DND-41 (cell line): Measurements from ENCODE around the gene SUPT3H.

Experiments
- ATAC-seq: fragments of 200-7000 bp; cut with Tn5 transposase; 3 replicates; pipeline ENCODE4 v1.9.1; 2021; ENCODE audit warnings: low read depth; ENCODE audit not compliant: insufficient read depth
- DNase-seq: peaks from one replicate; pipeline ENCODE4 v3.0.0-alpha.2; 2020
- H2AFZ ChIP-seq: 2 replicates; pipeline ENCODE4 v1.6.0; 2012; ENCODE audit warnings: low read depth, low read length
- H3K27ac ChIP-seq: 2 replicates; pipeline ENCODE4 v1.5.1; 2012; ENCODE audit warnings: low read length, inconsistent platforms
- H3K27me3 ChIP-seq: fragments of 200-600 bp; sonication (generic); 2 replicates; pipeline ENCODE4 v1.6.0; 2012; ENCODE audit warnings: low read length, mild to moderate bottlenecking, inconsistent platforms; ENCODE audit not compliant: insufficient read depth, poor library complexity
- H3K36me3 ChIP-seq: 2 replicates; pipeline ENCODE4 v1.5.1; 2012; ENCODE audit warnings: low read length, inconsistent platforms; ENCODE audit not compliant: insufficient read depth
- H3K4me1 ChIP-seq: 2 replicates; pipeline ENCODE4 v1.5.1; 2012; ENCODE audit warnings: mild to moderate bottlenecking, low read length; ENCODE audit not compliant: insufficient read depth
- H3K4me2 ChIP-seq: 2 replicates; pipeline ENCODE4 v1.6.0; 2012; ENCODE audit warnings: mild to moderate bottlenecking, moderate library complexity, low read length, inconsistent platforms; ENCODE audit not compliant: insufficient read depth
- H3K4me3 ChIP-seq, 2 experiments: fragments of 200-600 bp in 1 of 2; shearing (Covaris generic) in 1 of 2; 2 replicates each; pipeline ENCODE4 v1.5.1; 2012 to 2016; ENCODE audit warnings: inconsistent platforms in 2 of 2, low read length in 2 of 2, mild to moderate bottlenecking in 2 of 2, low read depth in 1 of 2, moderate library complexity in 1 of 2
- H3K79me2 ChIP-seq: 2 replicates; pipeline ENCODE4 v1.6.0; 2012; ENCODE audit warnings: low read length, inconsistent platforms; ENCODE audit not compliant: insufficient read depth
- H3K9ac ChIP-seq: 2 replicates; pipeline ENCODE4 v1.6.0; 2012; ENCODE audit warnings: low read depth, mild to moderate bottlenecking, inconsistent platforms, low read length, moderate library complexity
- H3K9me3 ChIP-seq: 2 replicates; pipeline ENCODE4 v1.5.1; 2012; ENCODE audit warnings: low read length, moderate library complexity, mild to moderate bottlenecking, inconsistent platforms; ENCODE audit not compliant: insufficient read depth, severe bottlenecking
- H4K20me1 ChIP-seq: 2 replicates; pipeline ENCODE4 v1.6.0; 2012; ENCODE audit warnings: low read length; ENCODE audit not compliant: insufficient read depth
- CTCF ChIP-seq: IDR thresholded peaks from 2 replicates; pipeline ENCODE4 v1.5.1; 2012; ENCODE audit warnings: borderline replicate concordance, low read length, moderate library complexity, mild to moderate bottlenecking; ENCODE audit not compliant: poor library complexity, severe bottlenecking; ENCODE audit errors: extremely low read depth
- EZH2 ChIP-seq: IDR thresholded peaks from 3 replicates; pipeline ENCODE4 v1.6.1; 2012; ENCODE audit warnings: borderline replicate concordance, low read depth, mild to moderate bottlenecking, moderate library complexity, low read length, inconsistent platforms; ENCODE audit not compliant: severe bottlenecking

The SUPT3H gene

GRCh38 chr6:45326698-45327417, 50.9 kb downstream of the SUPT3H start:
- DNase-seq = no peak
- H4K20me1 ChIP-seq = no peaks in the 10 kb centered on the region
- TF ChIP-seq CTCF (no peak), EZH2 (no peak)
- H3K27ac ChIP-seq = 0 out of 2 replicates have a peak overlapping the region, but pooled peaks have one; percentile 9
- H2AFZ ChIP-seq = no peak overlapping the region
- no peak overlapping the region for H3K4me2 ChIP-seq
- no peak overlapping the region for H3K9ac ChIP-seq
- peaks cover 23% of the 10 kb centered on the region; the same call in 1 of the 2 replicates for H3K79me2 ChIP-seq
- no peaks in the 10 kb centered on the region for H3K9me3 ChIP-seq
- no peak overlapping the region for H3K4me3 ChIP-seq
- H3K36me3 ChIP-seq = no peaks in the 10 kb centered on the region
- H3K27me3 ChIP-seq = no peaks in the 10 kb centered on the region
- H3K4me1 ChIP-seq = peaks cover 63% of the 10 kb centered on the region
- ATAC-seq = no peak

- TF ChIP-seq CTCF = no peak
- no peak for TF ChIP-seq EZH2
- Histone ChIP-seq H3K9me3 (no peaks in the 10 kb centered on the region), H3K4me2 (peak overlapping the region; percentile 48), H3K36me3 (no peaks in the 10 kb centered on the region), H2AFZ (peak overlapping the region; percentile 69), H3K4me3 (peak overlapping the region in 1 of 2 experiments; percentile 32; a peak in 1 of 4 replicates), H3K27me3 (no peaks in the 10 kb centered on the region), H3K79me2 (peaks cover 19% of the 10 kb centered on the region; the same call in 1 of the 2 replicates), H3K4me1 (peaks cover 58% of the 10 kb centered on the region), H3K9ac (peak overlapping the region; percentile 35), H3K27ac (peak overlapping the region; percentile 79), H4K20me1 (no peaks in the 10 kb centered on the region)
- DNase-seq = no peak
- ATAC-seq = peak; percentile 82
These were observed 54.0 kb downstream of the SUPT3H start for GRCh38 chr6:45323656-45324224.

GRCh38 chr6:45320349-45320748, 57.4 kb downstream of the SUPT3H start:
- Histone ChIP-seq H3K4me1 (peaks cover 34% of the 10 kb centered on the region), H3K9me3 (no peaks in the 10 kb centered on the region), H2AFZ (no peak overlapping the region), H3K9ac (no peak overlapping the region), H3K4me2 (no peak overlapping the region), H3K27me3 (no peaks in the 10 kb centered on the region), H3K36me3 (no peaks in the 10 kb centered on the region), H4K20me1 (no peaks in the 10 kb centered on the region), H3K79me2 (peaks cover 12% of the 10 kb centered on the region; the same call in 1 of the 2 replicates), H3K27ac (no peak overlapping the region), H3K4me3 (no peak overlapping the region)
- ATAC-seq = no peak
- TF ChIP-seq CTCF (no peak), EZH2 (no peak)
- no peak for DNase-seq
